ENCODE results near the gene SMAGP.
A peak's percentile ranks its signal among the peaks of the same experiment; 100 is the strongest.
"Not testable (repeated sequence)": the region's sequence is repeated elsewhere in the genome, so short reads cannot be mapped to it uniquely, and the experiment has no call there.

The SMAGP gene, protein sequence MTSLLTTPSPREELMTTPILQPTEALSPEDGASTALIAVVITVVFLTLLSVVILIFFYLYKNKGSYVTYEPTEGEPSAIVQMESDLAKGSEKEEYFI

DNA sequence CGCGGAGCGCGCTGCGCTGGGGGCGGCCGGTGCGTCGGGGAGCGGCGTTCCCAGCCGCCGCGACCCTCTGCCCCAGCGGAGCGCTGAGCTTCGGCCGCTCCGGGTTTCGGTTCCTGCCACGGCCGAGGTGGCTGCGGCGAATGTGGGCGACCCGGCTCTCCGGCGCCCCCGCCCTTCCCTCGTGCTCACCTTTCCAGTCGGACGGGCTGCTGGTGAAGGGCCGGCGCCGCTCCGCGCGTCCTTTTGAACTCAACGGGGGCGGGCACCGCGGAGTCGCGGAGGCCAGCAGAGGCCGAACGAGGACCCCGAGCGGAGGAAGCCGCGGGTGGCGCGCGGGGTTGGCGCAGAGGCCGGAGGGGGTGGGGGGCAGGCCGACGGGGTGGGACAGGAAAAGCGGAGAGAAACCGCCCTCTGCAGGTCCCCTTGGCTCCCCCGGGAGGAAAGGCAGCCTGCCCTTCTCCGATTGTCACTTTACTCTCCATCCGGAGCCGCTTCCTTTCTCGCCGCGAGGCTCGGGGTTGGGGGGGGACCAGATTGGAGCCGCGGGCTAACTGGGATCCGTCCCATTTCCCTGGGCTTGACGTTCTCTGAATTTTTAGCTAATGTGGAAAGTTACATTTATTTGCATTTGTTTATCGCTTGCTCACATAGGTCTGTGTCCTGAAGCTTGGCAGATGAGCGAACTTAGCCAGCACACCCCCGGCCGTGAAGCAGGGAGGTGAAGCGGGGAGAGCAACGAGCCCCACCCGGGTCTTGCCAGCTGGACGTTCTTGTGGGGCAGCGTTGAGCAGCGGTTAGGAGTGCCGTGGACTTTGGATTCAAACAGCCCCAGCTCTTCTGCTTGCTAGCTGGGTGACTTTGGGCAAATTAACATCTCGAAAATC is at the start of gene SMAGP:
SMAGP (minus strand) TSS at position 349 of the 884 bp plus-strand sequence. CDS start 1,137 bp downstream, outside the sequence.
- Histone ChIP-seq H3K4me3 (ENCODE audit: low read length) (peak within 1 kb of the TSS; percentile 69), H3K9me3 (ENCODE audit: control insufficient read depth, low read length) (no peaks in the 10 kb centered on the region), H3K9ac (ENCODE audit: low read length) (peak within 1 kb of the TSS; percentile 94), H3K4me1 (ENCODE audit: control insufficient read depth, insufficient read depth, low read length) (peaks cover 12% of the 10 kb centered on the region), H3K36me3 (ENCODE audit: control insufficient read depth, insufficient read depth, low read length) (no peaks in the 10 kb centered on the region), H3K27me3 (ENCODE audit: control insufficient read depth, insufficient read depth, low read length) (no peaks in the 10 kb centered on the region)

DNA sequence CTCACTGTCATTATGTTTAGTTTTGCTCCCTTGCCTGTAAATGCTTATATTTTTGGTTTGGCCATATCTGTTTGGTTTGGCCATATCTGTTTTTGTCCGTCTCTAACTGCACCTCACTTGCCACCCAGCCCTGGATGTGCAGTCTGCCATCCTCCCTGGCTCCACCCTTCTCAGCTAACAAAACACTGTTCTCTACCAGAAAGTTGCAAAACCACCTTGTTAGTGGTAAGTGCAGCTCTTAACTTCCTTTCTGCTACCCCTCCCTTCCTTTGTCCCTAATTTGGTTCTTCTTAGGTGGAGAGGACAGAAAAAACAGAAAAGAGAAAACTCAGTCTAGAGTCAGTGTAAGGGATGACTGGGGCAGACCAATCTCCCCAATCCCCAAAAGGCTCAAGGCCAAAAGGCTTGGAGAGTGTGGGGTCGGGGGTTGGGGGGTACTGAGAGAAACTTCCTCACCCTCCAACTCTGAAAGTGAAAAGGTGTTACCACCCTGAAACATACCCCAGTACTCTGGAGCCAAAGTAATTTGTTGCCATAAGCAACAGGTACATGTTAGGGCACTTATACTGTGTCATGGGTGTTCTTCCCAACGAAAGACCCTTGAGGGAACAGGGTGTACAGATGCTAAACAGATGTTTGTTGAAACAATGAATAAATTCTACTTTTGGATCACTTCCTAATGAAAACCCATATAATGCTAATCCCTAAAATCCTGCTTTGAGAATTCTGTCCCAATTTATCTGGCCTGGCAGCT is 48.8 kb upstream of the SMAGP start:
- Histone ChIP-seq H3K4me1 (ENCODE audit: control insufficient read depth, insufficient read depth, low read length) (peaks cover 23% of the 10 kb centered on the region), H3K4me3 (ENCODE audit: low read length) (no peak overlapping the region)

DNA sequence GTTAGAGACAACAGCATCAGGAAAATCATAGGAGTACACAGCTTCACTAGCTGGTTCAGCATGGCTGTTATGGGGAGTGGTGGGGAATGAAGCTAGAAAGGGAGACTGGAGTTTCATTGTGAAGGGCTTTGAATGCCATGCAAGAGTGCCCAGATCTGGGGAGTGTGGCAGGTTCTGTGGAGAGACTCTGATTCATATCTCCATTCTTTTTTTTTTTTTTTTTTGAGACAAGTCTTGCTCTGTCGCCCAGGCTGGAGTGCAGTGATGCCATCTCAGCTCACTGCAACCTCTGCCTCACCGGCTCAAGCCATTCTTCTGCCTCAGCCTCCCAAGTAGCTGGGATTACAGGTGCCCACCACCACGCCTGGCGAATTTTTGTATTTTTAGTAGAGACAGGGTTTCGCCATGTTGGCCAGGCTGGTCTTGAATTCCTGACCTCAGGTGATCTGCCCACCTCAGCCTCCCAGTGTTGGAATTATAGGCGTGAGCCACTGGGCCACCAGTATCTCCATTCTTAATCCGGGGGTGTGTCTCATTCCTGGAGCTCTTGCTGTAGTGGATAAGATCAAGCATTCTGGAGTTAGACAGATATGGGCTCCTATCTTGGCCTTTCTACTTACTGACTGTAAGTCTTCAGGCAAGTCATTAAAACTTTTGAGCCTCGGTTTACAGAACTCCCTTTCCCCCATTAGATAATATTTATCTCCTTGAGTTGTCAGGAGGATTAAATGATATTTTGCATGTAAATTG is 48.0 kb upstream of the SMAGP start:
- peaks cover 23% of the 10 kb centered on the region for H3K4me1 ChIP-seq (ENCODE audit: control insufficient read depth, insufficient read depth, low read length)
- H3K9ac ChIP-seq (ENCODE audit: low read length); H3K27me3 ChIP-seq (ENCODE audit: control insufficient read depth, insufficient read depth, low read length); H3K36me3 ChIP-seq (ENCODE audit: control insufficient read depth, insufficient read depth, low read length); H3K4me3 ChIP-seq (ENCODE audit: low read length); H3K9me3 ChIP-seq (ENCODE audit: control insufficient read depth, low read length): not testable (repeated sequence)

More for the DNA sequence above, 48.8 kb upstream of the SMAGP start:
- Histone ChIP-seq H3K27me3 (ENCODE audit: control insufficient read depth, insufficient read depth, low read length) (no peaks in the 10 kb centered on the region), H3K9ac (ENCODE audit: low read length) (no peak overlapping the region), H3K36me3 (ENCODE audit: control insufficient read depth, insufficient read depth, low read length) (no peaks in the 10 kb centered on the region), H3K9me3 (ENCODE audit: control insufficient read depth, low read length) (no peaks in the 10 kb centered on the region)

DNA sequence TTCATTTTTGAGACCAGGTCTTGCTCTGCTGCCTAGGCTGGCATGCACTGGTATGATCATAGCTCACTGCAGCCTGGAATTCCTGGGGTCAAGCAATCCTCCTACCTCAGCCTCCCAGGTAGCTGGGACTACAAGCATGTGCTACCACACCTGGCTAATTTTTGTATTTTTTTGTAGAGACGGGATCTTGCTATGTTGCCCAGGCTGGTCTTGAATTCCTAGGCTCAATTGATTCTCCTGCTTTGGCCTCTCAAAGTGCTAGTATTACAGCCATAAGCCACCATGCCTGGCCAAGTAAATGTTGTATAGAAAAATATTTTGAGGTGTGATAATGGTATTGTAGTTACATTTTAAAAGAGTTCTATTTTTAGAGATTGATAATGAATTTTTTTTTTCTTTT is 41.2 kb upstream of the SMAGP start:
- Histone ChIP-seq H3K4me3 (ENCODE audit: low read length) (no peak overlapping the region), H3K9me3 (ENCODE audit: control insufficient read depth, low read length) (no peaks in the 10 kb centered on the region), H3K27me3 (ENCODE audit: control insufficient read depth, insufficient read depth, low read length) (no peaks in the 10 kb centered on the region), H3K4me1 (ENCODE audit: control insufficient read depth, insufficient read depth, low read length) (peaks cover 28% of the 10 kb centered on the region), H3K9ac (ENCODE audit: low read length) (no peak overlapping the region), H3K36me3 (ENCODE audit: control insufficient read depth, insufficient read depth, low read length) (no peaks in the 10 kb centered on the region)

DNA sequence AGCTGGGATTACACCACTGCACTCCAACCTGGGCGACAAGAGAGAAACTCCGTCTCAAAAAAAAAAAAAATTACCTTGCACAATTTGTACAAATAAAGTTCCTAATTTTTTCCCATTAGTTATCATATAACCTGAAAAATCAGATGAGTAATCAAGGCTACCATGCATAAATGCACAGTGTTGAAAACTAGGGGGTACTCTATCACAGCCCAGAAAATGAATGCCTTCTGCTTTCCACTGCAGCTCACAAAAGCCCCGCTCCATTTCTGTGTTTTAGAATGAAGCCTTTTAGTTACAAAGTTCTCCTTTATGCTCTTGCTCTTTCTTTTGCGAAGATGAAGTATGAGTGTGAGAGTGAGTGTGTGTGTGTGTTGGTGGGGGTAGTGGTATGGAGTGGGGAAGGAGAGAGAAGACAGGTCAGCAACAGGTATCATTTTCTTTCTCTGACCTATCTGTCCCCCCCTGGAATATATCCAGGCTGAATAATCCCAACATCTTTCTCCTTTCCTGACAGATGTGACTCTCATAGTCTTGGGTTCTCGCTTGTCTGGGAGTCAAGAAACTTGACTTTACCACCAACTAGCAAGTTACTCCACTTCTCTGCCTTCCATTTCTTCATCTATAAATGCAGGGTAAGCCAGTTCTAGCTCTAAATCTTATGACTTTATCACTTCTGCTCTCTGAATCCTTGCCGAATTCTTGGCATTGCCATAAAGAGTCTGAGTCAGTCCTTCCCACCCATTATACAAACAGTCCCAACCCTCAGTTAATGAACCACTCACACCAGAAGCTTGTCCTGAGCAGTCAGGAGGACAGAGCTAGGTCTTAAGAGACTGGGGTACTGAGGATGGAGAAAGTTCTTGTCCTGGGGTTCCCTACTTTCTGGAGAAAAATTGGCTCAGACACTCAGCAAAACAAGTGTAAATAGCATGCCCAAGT is 37.7 kb upstream of the SMAGP start:
- no peaks in the 10 kb centered on the region for H3K9me3 ChIP-seq (ENCODE audit: control insufficient read depth, low read length)
- no peak overlapping the region for H3K4me3 ChIP-seq (ENCODE audit: low read length)
- H3K4me1 ChIP-seq (ENCODE audit: control insufficient read depth, insufficient read depth, low read length), result peaks cover 28% of the 10 kb centered on the region
- H3K36me3 ChIP-seq (ENCODE audit: control insufficient read depth, insufficient read depth, low read length), result no peaks in the 10 kb centered on the region
- no peaks in the 10 kb centered on the region for H3K27me3 ChIP-seq (ENCODE audit: control insufficient read depth, insufficient read depth, low read length)
- peak overlapping the region; percentile 32 for H3K9ac ChIP-seq (ENCODE audit: low read length)

DNA sequence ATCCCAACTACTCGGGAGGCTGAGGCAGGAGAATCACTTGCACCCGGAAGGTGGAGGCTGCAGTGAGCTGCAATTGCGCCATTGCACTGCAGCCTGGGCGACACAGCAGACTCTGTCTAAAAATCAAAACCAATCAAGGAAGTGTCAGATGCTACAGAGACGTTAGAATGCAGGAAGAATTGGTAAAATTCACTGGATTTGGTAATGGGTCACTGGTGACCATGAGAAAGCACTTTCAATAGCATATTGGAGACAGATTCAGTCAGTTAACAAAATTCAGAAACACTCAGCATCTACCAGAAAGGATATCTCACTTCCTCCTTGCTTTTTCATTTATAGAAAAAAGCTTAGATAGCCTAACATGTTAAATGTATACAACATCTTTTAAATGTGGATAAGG is 36.3 kb upstream of the SMAGP start:
- Histone ChIP-seq H3K4me3 (ENCODE audit: low read length) (no peak overlapping the region), H3K36me3 (ENCODE audit: control insufficient read depth, insufficient read depth, low read length) (no peaks in the 10 kb centered on the region), H3K4me1 (ENCODE audit: control insufficient read depth, insufficient read depth, low read length) (peaks cover 28% of the 10 kb centered on the region), H3K27me3 (ENCODE audit: control insufficient read depth, insufficient read depth, low read length) (no peaks in the 10 kb centered on the region), H3K9ac (ENCODE audit: low read length) (no peak overlapping the region), H3K9me3 (ENCODE audit: control insufficient read depth, low read length) (no peaks in the 10 kb centered on the region)

DNA sequence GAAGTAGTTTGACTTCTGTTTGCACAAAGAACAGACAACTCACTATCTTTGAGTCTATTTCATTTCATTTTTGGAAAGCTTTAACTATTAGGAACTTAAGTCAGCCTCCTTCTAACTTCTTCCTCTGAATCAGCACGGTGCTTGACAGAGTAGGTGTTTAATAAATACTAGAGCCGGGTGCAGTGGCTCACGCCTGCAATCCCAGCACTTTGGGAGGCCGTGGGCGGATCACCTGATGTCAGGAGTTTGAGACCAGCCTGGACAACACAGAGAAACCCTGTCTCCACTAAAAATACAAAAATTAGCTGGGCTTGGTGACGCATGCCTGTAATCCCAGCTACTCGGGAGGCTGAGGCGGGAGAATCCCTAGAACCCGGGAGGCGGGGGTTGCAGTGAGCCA is 30.6 kb upstream of the SMAGP start:
- H3K9me3 ChIP-seq (ENCODE audit: control insufficient read depth, low read length); H3K4me3 ChIP-seq (ENCODE audit: low read length); H3K36me3 ChIP-seq (ENCODE audit: control insufficient read depth, insufficient read depth, low read length); H3K4me1 ChIP-seq (ENCODE audit: control insufficient read depth, insufficient read depth, low read length); H3K9ac ChIP-seq (ENCODE audit: low read length); H3K27me3 ChIP-seq (ENCODE audit: control insufficient read depth, insufficient read depth, low read length): not testable (repeated sequence)

DNA sequence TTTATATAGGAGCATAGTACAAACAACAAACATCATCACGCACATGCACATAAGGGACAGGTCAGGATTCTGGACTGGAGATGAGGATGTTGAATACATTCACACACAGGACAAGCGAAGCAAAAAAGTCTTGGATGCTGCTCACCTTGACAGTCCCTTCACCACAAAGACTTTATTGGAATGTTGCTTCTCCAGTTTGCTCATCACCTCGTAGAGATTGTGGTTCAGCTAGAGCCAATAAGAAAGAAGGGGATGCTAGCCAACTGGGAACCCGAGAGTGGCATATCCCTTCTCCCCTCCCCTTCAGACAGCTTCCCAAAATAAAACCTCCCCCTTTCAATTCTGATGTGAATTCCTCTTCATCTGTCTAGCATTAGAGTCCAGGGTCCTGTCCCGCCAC is 25.4 kb upstream of the SMAGP start:
- H3K9ac ChIP-seq (ENCODE audit: low read length), result no peak overlapping the region
- H3K9me3 ChIP-seq (ENCODE audit: control insufficient read depth, low read length), result no peaks in the 10 kb centered on the region
- H3K27me3 ChIP-seq (ENCODE audit: control insufficient read depth, insufficient read depth, low read length), result no peaks in the 10 kb centered on the region
- H3K4me1 ChIP-seq (ENCODE audit: control insufficient read depth, insufficient read depth, low read length), result no peaks in the 10 kb centered on the region
- no peaks in the 10 kb centered on the region for H3K36me3 ChIP-seq (ENCODE audit: control insufficient read depth, insufficient read depth, low read length)
- no peak overlapping the region for H3K4me3 ChIP-seq (ENCODE audit: low read length)

DNA sequence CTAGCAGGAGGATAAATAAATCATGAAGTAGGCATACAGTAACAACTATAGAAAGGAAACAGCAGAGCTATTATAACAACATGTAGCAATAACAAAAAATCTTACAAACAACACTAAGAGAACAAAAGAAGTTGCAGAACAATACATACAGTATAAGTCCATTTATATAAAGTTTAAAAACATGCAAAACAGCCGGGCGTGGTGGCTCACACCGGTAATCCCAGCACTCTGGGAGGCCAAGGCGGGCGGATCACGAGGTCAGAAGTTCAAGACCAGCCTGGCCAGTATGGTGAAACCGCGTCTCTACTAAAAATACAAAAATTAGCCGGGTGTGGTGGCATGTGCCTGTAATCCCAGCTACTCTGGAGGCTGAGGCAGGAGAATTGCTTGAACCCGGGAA is 23.9 kb upstream of the SMAGP start:
- H3K4me3 ChIP-seq (ENCODE audit: low read length); H3K9me3 ChIP-seq (ENCODE audit: control insufficient read depth, low read length); H3K27me3 ChIP-seq (ENCODE audit: control insufficient read depth, insufficient read depth, low read length): not testable (repeated sequence)

DNA sequence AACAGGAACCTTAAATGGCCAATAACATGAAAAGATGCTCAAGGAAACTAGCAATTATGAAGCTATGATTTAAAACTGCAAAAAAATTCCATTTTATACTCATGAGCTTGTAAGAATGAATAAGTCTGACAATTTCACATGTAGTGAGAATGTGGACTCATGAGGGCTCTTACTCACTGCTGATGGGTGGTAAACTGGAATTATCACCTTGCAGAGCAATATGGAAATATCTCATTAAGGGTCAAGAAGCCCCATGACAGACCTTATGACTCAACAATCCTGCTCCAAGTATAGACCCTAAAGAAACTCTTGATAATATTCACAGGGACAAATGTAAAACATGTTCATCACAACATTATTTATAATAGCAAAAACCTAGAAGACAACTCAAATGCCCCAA is 23.5 kb upstream of the SMAGP start:
- Histone ChIP-seq H3K27me3 (ENCODE audit: control insufficient read depth, insufficient read depth, low read length) (no peaks in the 10 kb centered on the region), H3K4me3 (ENCODE audit: low read length) (no peak overlapping the region), H3K9me3 (ENCODE audit: control insufficient read depth, low read length) (no peaks in the 10 kb centered on the region), H3K4me1 (ENCODE audit: control insufficient read depth, insufficient read depth, low read length) (no peaks in the 10 kb centered on the region), H3K9ac (ENCODE audit: low read length) (no peak overlapping the region), H3K36me3 (ENCODE audit: control insufficient read depth, insufficient read depth, low read length) (no peaks in the 10 kb centered on the region)

More for the DNA sequence above, 23.9 kb upstream of the SMAGP start:
- not testable (repeated sequence) for H3K4me1 ChIP-seq (ENCODE audit: control insufficient read depth, insufficient read depth, low read length); H3K9ac ChIP-seq (ENCODE audit: low read length); H3K36me3 ChIP-seq (ENCODE audit: control insufficient read depth, insufficient read depth, low read length)
